HCT116 (cell line): ENCODE measurements around the gene MYBPH. TPM values are rescaled to one million over a fixed set of nuclear protein-coding genes. Genes with fewer than 3 reads are reported as not detected.

ENCODE experiments used
- ATAC-seq: fragments of 200-7000 bp; cut with Tn5 transposase; 2 replicates; pipeline ENCODE4 v1.9.1; 2020; ENCODE audit warnings: mild to moderate bottlenecking, moderate library complexity
- BruUV-seq: library from RNA; stranded (reverse); fragments of 400-500 nt; replicated peaks from 2 replicates; lab custom pipeline; 2021; lab: Mats Ljungman, UMichigan
- CTCF ChIA-PET: fragments of 300-600 bp; sonication (Branson Sonifier 250); formaldehyde crosslinking; loops from one replicate; lab custom pipeline; 2021; ENCODE audit warnings: antibody characterized with exemption; lab: Charles Lee
- POLR2A ChIA-PET: fragments of 300-600, 350-600 bp; sonication (Branson Sonifier 250); formaldehyde crosslinking; loops from one replicate; lab custom pipeline; 2021; ENCODE audit warnings: antibody characterized with exemption; lab: Charles Lee
- RAD21 ChIA-PET, 2 experiments: fragments of 300-600 bp; sonication (Branson Sonifier 250); formaldehyde crosslinking; loops; one replicate each; lab custom pipeline; 2023; ENCODE audit warnings: low total read pairs in 2 of 2; ENCODE audit not compliant: uncharacterized antibody in 2 of 2, unreplicated experiment in 2 of 2, low non-redundant PET in 1 of 2; lab: Charles Lee
- DNase-seq: peaks from one replicate; pipeline ENCODE4 v3.0.0-alpha.2; 2010; ENCODE audit warnings: low read depth, low spot score
- H2AFZ ChIP-seq: fragments of 200-600 bp; shearing (Covaris generic), sonication (generic); 2 replicates; pipeline ENCODE4 v1.6.1; 2017; ENCODE audit warnings: low read depth, mixed run types, mixed read lengths, antibody characterized with exemption, low read length; ENCODE audit not compliant: poor library complexity, severe bottlenecking
- H3K27ac ChIP-seq: 2 replicates; pipeline ENCODE4 v1.5.1; 2012; ENCODE audit warnings: low read depth, low read length
- H3K27me3 ChIP-seq: fragments of 200-600 bp; sonication (generic); 2 replicates; pipeline ENCODE4 v1.6.1; 2016; ENCODE audit warnings: mixed run types, low read length, mixed read lengths; ENCODE audit not compliant: insufficient read depth
- H3K36me3 ChIP-seq, 2 experiments: fragments of 200-500 bp in 1 of 2; fragments of 200-600 bp in 1 of 2; sonication (Bioruptor generic) in 1 of 2; sonication (generic) in 1 of 2; 2 replicates each; pipeline versions ENCODE4 v1.5.1 to v1.6.1; 2014 to 2016; ENCODE audit warnings: low read length in 2 of 2, inconsistent platforms in 1 of 2, mixed read lengths in 1 of 2, mixed run types in 1 of 2; ENCODE audit not compliant: insufficient read depth in 2 of 2, control insufficient read depth in 1 of 2
- H3K4me1 ChIP-seq, 2 experiments: fragments of 200-600 bp in 1 of 2; sonication (generic) in 1 of 2; 2 replicates each; pipeline versions ENCODE4 v1.5.1 to v1.6.1; 2012 to 2017; ENCODE audit warnings: low read length in 2 of 2, inconsistent platforms in 1 of 2, mild to moderate bottlenecking in 1 of 2, mixed read lengths in 1 of 2, mixed run types in 1 of 2, moderate library complexity in 1 of 2; ENCODE audit not compliant: insufficient read depth in 2 of 2, control insufficient read depth in 1 of 2
- H3K4me2 ChIP-seq: fragments of 200-600 bp; sonication (generic); 2 replicates; pipeline ENCODE4 v1.6.1; 2017; ENCODE audit warnings: mixed run types, low read length, mixed read lengths
- H3K4me3 ChIP-seq, 2 experiments: fragments of 200-600 bp in 1 of 2; sonication (generic) in 1 of 2; replicated peaks in 1 of 2; 2 replicates each; pipeline ENCODE4 v1.5.1; 2011 to 2016; ENCODE audit warnings: low read length in 2 of 2, control low read depth in 1 of 2, low read depth in 1 of 2, mild to moderate bottlenecking in 1 of 2, mixed read lengths in 1 of 2, mixed run types in 1 of 2
- H3K79me2 ChIP-seq: fragments of 200-600 bp; sonication (generic); 2 replicates; pipeline ENCODE4 v1.6.1; 2017; ENCODE audit warnings: mild to moderate bottlenecking, mixed run types, low read length, moderate library complexity, mixed read lengths; ENCODE audit not compliant: insufficient read depth
- H3K9ac ChIP-seq: fragments of 200-600 bp; sonication (generic); 2 replicates; pipeline ENCODE4 v1.6.1; 2016; ENCODE audit warnings: low read length, mixed read lengths
- H3K9me2 ChIP-seq: fragments of 200-600 bp; sonication (generic), shearing (Covaris generic); 2 replicates; pipeline ENCODE4 v1.6.1; 2017; ENCODE audit warnings: mixed run types, mild to moderate bottlenecking, moderate library complexity; ENCODE audit not compliant: insufficient read depth
- H3K9me3 ChIP-seq, 2 experiments: fragments of 200-500 bp in 1 of 2; fragments of 200-600 bp in 1 of 2; sonication (Bioruptor generic) in 1 of 2; sonication (generic) in 1 of 2; 2 replicates each; pipeline ENCODE4 v1.6.1; 2014 to 2017; ENCODE audit warnings: low read length in 2 of 2, mixed read lengths in 2 of 2, inconsistent platforms in 1 of 2, low read depth in 1 of 2, mild to moderate bottlenecking in 1 of 2, mixed run types in 1 of 2, moderate library complexity in 1 of 2; ENCODE audit not compliant: control insufficient read depth in 1 of 2, insufficient read depth in 1 of 2
- H4K20me1 ChIP-seq: fragments of 200-600 bp; sonication (generic), shearing (Covaris generic); 2 replicates; pipeline ENCODE4 v1.6.1; 2017; ENCODE audit warnings: mixed run types, mild to moderate bottlenecking, moderate library complexity; ENCODE audit not compliant: insufficient read depth
- CEBPB ChIP-seq: IDR thresholded peaks from 2 replicates; pipeline ENCODE4 v1.6.1; 2012; ENCODE audit warnings: low read depth
- CTCF ChIP-seq, 3 experiments: fragments of 200-600 bp in 1 of 3; sonication (generic) in 1 of 3; IDR thresholded peaks in 2 of 3; conservative IDR thresholded peaks in 1 of 3; 2 replicates each; pipeline ENCODE4 v1.5.1; 2012 to 2017; ENCODE audit warnings: low read depth in 2 of 3, low read length in 2 of 3, antibody characterized with exemption in 1 of 3, borderline replicate concordance in 1 of 3, control low read depth in 1 of 3, mild to moderate bottlenecking in 1 of 3, mixed read lengths in 1 of 3, mixed run types in 1 of 3, moderate library complexity in 1 of 3; ENCODE audit not compliant: insufficient read depth in 1 of 3
- EGR1 ChIP-seq: IDR thresholded peaks from 2 replicates; pipeline ENCODE4 v1.6.1; 2012; ENCODE audit warnings: low read depth
- EZH2 ChIP-seq: fragments of 200-600 bp; sonication (generic); IDR thresholded peaks from 2 replicates; pipeline ENCODE4 v1.6.1; 2017; ENCODE audit warnings: antibody characterized with exemption, mixed run types
- EZH2phosphoT487 ChIP-seq: fragments of 200-600 bp; IDR thresholded peaks from 2 replicates; pipeline ENCODE4 v1.6.1; 2018; ENCODE audit warnings: antibody characterized with exemption, borderline replicate concordance
- FOSL1 ChIP-seq: IDR thresholded peaks from 2 replicates; pipeline ENCODE4 v1.6.1; 2012; ENCODE audit warnings: low read depth
- JUND ChIP-seq: IDR thresholded peaks from 2 replicates; pipeline ENCODE4 v1.6.1; 2012
- MAX ChIP-seq: IDR thresholded peaks from 2 replicates; pipeline ENCODE4 v1.6.1; 2012
- SP1 ChIP-seq: IDR thresholded peaks from 2 replicates; pipeline ENCODE4 v1.6.1; 2012; ENCODE audit warnings: low read depth
- SRF ChIP-seq: IDR thresholded peaks from 2 replicates; pipeline ENCODE4 v1.6.1; 2012; ENCODE audit warnings: low read depth
- YY1 ChIP-seq: IDR thresholded peaks from 2 replicates; pipeline ENCODE4 v1.6.1; 2011; ENCODE audit warnings: low read length, low read depth, moderate library complexity, mild to moderate bottlenecking; ENCODE audit not compliant: insufficient replicate concordance; ENCODE audit errors: extremely low read depth
- ZFX ChIP-seq: fragments of 450-650 bp; IDR thresholded peaks from 2 replicates; pipeline ENCODE4 v1.6.1; 2017
- intact Hi-C: fragments of 100-400 bp; cut with micrococcal nuclease; formaldehyde crosslinking; loops from 2 replicates; pipeline ENCODE4 v1.10.0; 2022
- total RNA-seq: library from RNA; stranded (reverse); gene quantifications from one replicate; pipeline ENCODE4 v1.2.1, GENCODE V29; 2021; ENCODE audit not compliant: unreplicated experiment

MYBPH gene
- total RNA-seq, 1 experiment from 2014 or later, result 0.22 TPM

- Histone ChIP-seq H3K79me2 (no peaks in the 10 kb centered on the region), H3K9me3 (no peaks in the 10 kb centered on the region), H3K4me1 (peaks cover 10 to 40% of the 10 kb centered on the region in 2 experiments; a peak in 3 of 4 replicates), H3K27ac (no peak overlapping the region), H3K4me2 (no peak overlapping the region), H3K9ac (no peak overlapping the region), H3K27me3 (no peaks in the 10 kb centered on the region), H3K9me2 (no peaks in the 10 kb centered on the region), H3K4me3 (no peak overlapping the region), H4K20me1 (no peaks in the 10 kb centered on the region), H2AFZ (no peak overlapping the region), H3K36me3 (no peaks in the 10 kb centered on the region)
- ChIA-PET POLR2A (no interaction called here), CTCF (no interaction called here), RAD21 (no interaction called here)
- ATAC-seq (no peak), DNase-seq (no peak)
- no TSS peak for BruUV-seq
- intact Hi-C loops, result no loop called here
- TF ChIP-seq EGR1 (no peak), SP1 (no peak), YY1 (no peak), FOSL1 (no peak)
These were observed 7.3 kb downstream of the MYBPH start for GRCh38 chr1:203168256-203168786.

GRCh38 chr1:203167913-203168200 lies 7.8 kb downstream of the MYBPH start:
- Histone ChIP-seq H3K9me3 (no peaks in the 10 kb centered on the region), H3K27me3 (no peaks in the 10 kb centered on the region), H3K4me2 (no peak overlapping the region), H3K36me3 (no peaks in the 10 kb centered on the region), H3K4me3 (no peak overlapping the region), H3K9me2 (no peaks in the 10 kb centered on the region), H2AFZ (no peak overlapping the region), H3K4me1 (peaks cover 7 to 35% of the 10 kb centered on the region in 2 experiments; a peak in 3 of 4 replicates), H3K27ac (no peak overlapping the region), H4K20me1 (no peaks in the 10 kb centered on the region), H3K9ac (no peak overlapping the region), H3K79me2 (no peaks in the 10 kb centered on the region)
- intact Hi-C loops, result no loop called here
- ChIA-PET POLR2A (no interaction called here), CTCF (no interaction called here), RAD21 (no interaction called here)
- no peak for ATAC-seq
- DNase-seq, result no peak
- TF ChIP-seq SRF (no peak), SP1 (no peak), EZH2 (no peak), EZH2phosphoT487 (no peak), ZFX (no peak), JUND (no peak), CTCF (IDR thresholded peaks at IDR 0.05 in 2 of 3, conservative IDR thresholded peaks at IDR 0.05 in 1 of 3; ENCODE audit: borderline replicate concordance in 1 of 3, insufficient read depth in 1 of 3, low read depth in 2 of 3, low read length in 2 of 3) (no peak), MAX (no peak), CEBPB (no peak)
- BruUV-seq, result no TSS peak
